ENCODE data around the gene NTRK3. TPM values are rescaled to one million over a fixed set of nuclear protein-coding genes. Genes with fewer than 3 reads are reported as not detected.

NTRK3 gene
- total and polyA plus RNA-seq, 2 of the 8 experiments (the other 6 are each of a cell fraction or from before 2014, with no cell fraction given), result 4.5 to 6.8 TPM

- peak overlapping the region; percentile 97; the same call in 1 of the 2 replicates for H2AFZ ChIP-seq (ENCODE audit: low read length)
- DNase-seq (ENCODE audit: low read depth in 1 of 2, low spot score in 2 of 2), result peak in 1 of 2 experiments; percentile 71
- H3K4me3 ChIP-seq (ENCODE audit: extremely low read depth in 1 of 4, insufficient read depth in 2 of 4, low read depth in 3 of 4, low read length in 4 of 4), result peak overlapping the region; percentile 70 to 91 (median 82)
- no peak for TF ChIP-seq EP300 (IDR thresholded peaks at IDR 0.05; ENCODE audit: borderline replicate concordance in 1 of 2, low read depth in 2 of 2, low read length in 2 of 2)
- no peak for TF ChIP-seq CEBPB (IDR thresholded peaks at IDR 0.05; ENCODE audit: low read depth, low read length)
- TF ChIP-seq SIN3A (conservative IDR thresholded peaks at IDR 0.05 in 1 of 2, IDR thresholded peaks at IDR 0.05 in 1 of 2; ENCODE audit: low read depth in 1 of 2, low read length in 2 of 2), result no peak
- no peak for TF ChIP-seq TBP (IDR thresholded peaks at IDR 0.05; ENCODE audit: low read depth, low read length)
- peak; percentile 56 for TF ChIP-seq KDM4A (IDR thresholded peaks at IDR 0.05; ENCODE audit: low read depth, low read length, severe bottlenecking)
- no peak for TF ChIP-seq MAFK (IDR thresholded peaks at IDR 0.05; ENCODE audit: low read depth, low read length)
- TF ChIP-seq CBX5 (IDR thresholded peaks at IDR 0.05; ENCODE audit: low read depth, low read length), result no peak
- TF ChIP-seq MAX (IDR thresholded peaks at IDR 0.05), result no peak
- peak; percentile 38 for TF ChIP-seq RNF2 (IDR thresholded peaks at IDR 0.05; ENCODE audit: borderline replicate concordance, low read depth, low read length, missing control alignments, poor library complexity, severe bottlenecking)
- TF ChIP-seq CTBP2 (IDR thresholded peaks at IDR 0.05; ENCODE audit: borderline replicate concordance, insufficient read depth, insufficient read length, low read length), result no peak
Observed at GRCh38 chr15:88257311-88258092, 963 bp upstream of the NTRK3 start.

More at GRCh38 chr15:88257311-88258092, 963 bp upstream of the NTRK3 start:
- H3K79me2 ChIP-seq (ENCODE audit: control insufficient read depth in 1 of 2, insufficient read depth in 2 of 2, low read length in 2 of 2), result no peaks in the 10 kb centered on the region
- H3K23me2 ChIP-seq (ENCODE audit: low read depth, low read length), result peaks cover 26% of the 10 kb centered on the region; the same call in 1 of the 2 replicates
- FAIRE-seq, result no peak
- peaks cover 21 to 45% (median 35%) of the 10 kb centered on the region in 4 experiments for H3K27me3 ChIP-seq (replicated peaks in 1 of 4; ENCODE audit: control insufficient read depth in 3 of 4, extremely low read depth in 1 of 4, insufficient read depth in 3 of 4, low read length in 3 of 4)
- CTCF ChIA-PET (ENCODE audit: partially characterized antibody), result interaction anchor here (0.6 to 9.3 kb wide), 13 partner anchors 11 to 642 kb away, joined by 3 to 119 read pairs (median 4); no protein-coding TSS in a partner anchor
- H3K18ac ChIP-seq (ENCODE audit: extremely low read depth, low read length), result peak overlapping the region; percentile 95
- H4K8ac ChIP-seq (ENCODE audit: extremely low read depth, insufficient read depth, low read length), result peak overlapping the region; percentile 64
- 2% methylated on average over 31 of the region's 49 CpGs; no CpG with 5 or more reads in 1 of the 2 experiments for WGBS, 2 experiments (ENCODE audit: extremely low coverage in 1 of 2, insufficient coverage in 1 of 2, insufficient read length in 1 of 2, insufficient replicate concordance in 2 of 2, low coverage in 1 of 2, low lambda C conversion rate in 2 of 2, missing lambda C conversion rate in 1 of 2)
- no peaks in the 10 kb centered on the region for H3K36me3 ChIP-seq (ENCODE audit: control insufficient read depth in 2 of 4, insufficient read depth in 4 of 4, low read length in 3 of 4)
- no peak overlapping the region for H3K56ac ChIP-seq (replicated peaks; ENCODE audit: insufficient read length, low read depth, low read length)
- POLR2A ChIA-PET (ENCODE audit: partially characterized antibody), result interaction anchor here (0.6 to 2.0 kb wide), 7 partner anchors 11 to 452 kb away, joined by 3 to 6 read pairs (median 5); no protein-coding TSS in a partner anchor
- no peak overlapping the region for H4K91ac ChIP-seq (replicated peaks; ENCODE audit: insufficient read length, low read length)
- H4K20me1 ChIP-seq (replicated peaks in 1 of 2; ENCODE audit: control insufficient read depth in 1 of 2, insufficient read depth in 2 of 2, low read length in 2 of 2), result peaks cover 0 to 2% of the 10 kb centered on the region in 2 experiments
- no peaks in the 10 kb centered on the region for H3K9me3 ChIP-seq (ENCODE audit: insufficient read depth in 2 of 2, low read depth in 1 of 2, low read length in 1 of 2)
- H3K14ac ChIP-seq (ENCODE audit: insufficient read length), result no peak overlapping the region
- no peak overlapping the region for H4K5ac ChIP-seq (ENCODE audit: insufficient read length, low read depth, low read length)
- H3K79me1 ChIP-seq (ENCODE audit: low read depth, low read length), result no peaks in the 10 kb centered on the region
- no peak overlapping the region; the same call in 1 of the 2 replicates for H2BK5ac ChIP-seq (ENCODE audit: low read depth, low read length)
- H3K4me2 ChIP-seq (ENCODE audit: insufficient read depth in 1 of 2, low read depth in 2 of 2, low read length in 2 of 2), result peak overlapping the region; percentile 80 to 84
- no peak overlapping the region for H3K27ac ChIP-seq (ENCODE audit: low read depth, low read length)
- H2BK15ac ChIP-seq (ENCODE audit: low read length), result no peak overlapping the region
- H2BK120ac ChIP-seq (replicated peaks; ENCODE audit: low read depth, low read length), result no peak overlapping the region
- H2BK20ac ChIP-seq (ENCODE audit: low read length), result no peak overlapping the region
- peaks cover 0 to 9% (median 3%) of the 10 kb centered on the region in 4 experiments; a peak in 6 of 7 replicates for H3K4me1 ChIP-seq (replicated peaks in 1 of 4; ENCODE audit: control insufficient read depth in 3 of 4, insufficient read depth in 4 of 4, low read length in 3 of 4)
- peak overlapping the region; percentile 74 for H3K4ac ChIP-seq (replicated peaks; ENCODE audit: insufficient read length, low read depth, low read length)
- H3K23ac ChIP-seq (ENCODE audit: insufficient read length), result no peak overlapping the region
- no peak overlapping the region for H2AK5ac ChIP-seq (ENCODE audit: low read depth, low read length)
- peak overlapping the region; percentile 84; the same call in 1 of the 2 replicates for H2BK12ac ChIP-seq (ENCODE audit: low read depth, low read length)
- H3K9ac ChIP-seq (replicated peaks in 1 of 4; ENCODE audit: extremely low read depth in 1 of 4, low read depth in 3 of 4, low read length in 3 of 4), result peak overlapping the region in 3 of 4 experiments; percentile 31 to 48 (median 38); a peak in 3 of 7 replicates
